Chondrocyte (in vitro differentiated cells): ENCODE results near the gene SPHK2. TPM values are rescaled to one million over a fixed set of nuclear protein-coding genes. Genes with fewer than 3 reads are reported as not detected.

Source experiments
- DNase-seq: peaks from one replicate; pipeline ENCODE4 v3.0.0; 2021; ENCODE audit warnings: mixed read lengths, low spot score
- H3K27ac Mint-ChIP-seq: one replicate; pipeline ENCODE4 v1.8.0; 2021; ENCODE audit warnings: mild to moderate bottlenecking, moderate library complexity, mixed read lengths; ENCODE audit not compliant: unreplicated experiment
- H3K27me3 Mint-ChIP-seq: 2 replicates; pipeline ENCODE4 v1.8.0; 2021; ENCODE audit warnings: low read depth, mixed read lengths
- H3K36me3 Mint-ChIP-seq: 2 replicates; pipeline ENCODE4 v1.8.0; 2021; ENCODE audit warnings: low read depth, mixed read lengths
- H3K4me1 Mint-ChIP-seq: 2 replicates; pipeline ENCODE4 v1.8.0; 2021; ENCODE audit warnings: low read depth, mild to moderate bottlenecking, mixed read lengths
- H3K4me3 Mint-ChIP-seq: one replicate; pipeline ENCODE4 v1.8.0; 2021; ENCODE audit warnings: mild to moderate bottlenecking, moderate library complexity, mixed read lengths; ENCODE audit not compliant: unreplicated experiment
- H3K9me3 Mint-ChIP-seq: 2 replicates; pipeline ENCODE4 v1.8.0; 2021; ENCODE audit warnings: low read depth, mixed read lengths
- total RNA-seq: library from RNA; stranded (reverse); gene quantifications from 3 replicates; pipeline ENCODE4 v1.2.1, GENCODE V29; 2021
- TF ChIP-seq, protein P1 (sequence below): fragments of 200-600 bp; sonication (generic); IDR thresholded peaks from 2 replicates; pipeline ENCODE4 v1.5.0; 2021; ENCODE audit warnings: antibody characterized with exemption, mild to moderate bottlenecking, moderate library complexity

SPHK2 gene
- total RNA-seq, 1 donor from 2014 or later: 18.6 TPM

DNA sequence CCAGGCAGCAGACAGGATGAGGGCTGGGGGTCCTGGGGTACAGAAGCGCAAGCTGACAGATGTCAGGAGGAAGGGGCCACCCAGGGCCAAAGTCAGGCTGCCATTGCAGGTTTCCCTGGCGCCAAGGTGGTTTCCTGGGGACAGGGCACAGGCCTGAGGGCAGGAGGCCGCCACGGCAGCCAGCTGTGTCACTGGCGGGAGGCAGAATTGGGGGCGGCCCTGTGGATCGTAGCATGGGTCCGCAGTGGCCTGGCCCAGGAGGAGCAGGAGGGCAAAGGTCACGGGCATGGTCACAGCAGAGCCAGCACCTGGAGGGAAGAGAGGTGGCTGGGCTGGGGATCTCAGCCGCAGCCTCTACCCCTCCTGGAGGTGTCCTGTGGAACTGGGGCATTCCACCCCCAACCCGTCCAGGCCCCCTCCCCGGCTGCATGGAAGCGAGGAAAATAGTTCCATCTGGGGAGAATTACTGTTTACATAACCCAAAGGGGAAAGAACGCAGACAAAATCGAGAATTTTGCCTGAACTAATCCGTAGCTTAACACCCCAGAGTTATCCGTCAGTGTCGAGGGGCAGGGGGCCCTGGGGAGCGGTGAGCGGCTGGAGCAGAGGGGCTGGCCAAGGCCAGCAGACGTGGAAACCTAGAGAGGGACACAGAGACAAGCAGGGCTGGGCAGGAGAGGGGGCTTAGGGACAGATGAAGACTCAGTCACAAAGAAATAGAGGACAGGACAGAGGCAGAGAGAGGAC is 51.6 kb downstream of the SPHK2 start:
- DNase-seq: no peak
- Mint-ChIP-seq H3K27me3 (no peaks in the 10 kb centered on the region), H3K36me3 (no peaks in the 10 kb centered on the region), H3K4me3 (no peak overlapping the region), H3K4me1 (peaks cover 7% of the 10 kb centered on the region), H3K27ac (no peak overlapping the region), H3K9me3 (no peaks in the 10 kb centered on the region)
- TF ChIP-seq, protein P1, sequence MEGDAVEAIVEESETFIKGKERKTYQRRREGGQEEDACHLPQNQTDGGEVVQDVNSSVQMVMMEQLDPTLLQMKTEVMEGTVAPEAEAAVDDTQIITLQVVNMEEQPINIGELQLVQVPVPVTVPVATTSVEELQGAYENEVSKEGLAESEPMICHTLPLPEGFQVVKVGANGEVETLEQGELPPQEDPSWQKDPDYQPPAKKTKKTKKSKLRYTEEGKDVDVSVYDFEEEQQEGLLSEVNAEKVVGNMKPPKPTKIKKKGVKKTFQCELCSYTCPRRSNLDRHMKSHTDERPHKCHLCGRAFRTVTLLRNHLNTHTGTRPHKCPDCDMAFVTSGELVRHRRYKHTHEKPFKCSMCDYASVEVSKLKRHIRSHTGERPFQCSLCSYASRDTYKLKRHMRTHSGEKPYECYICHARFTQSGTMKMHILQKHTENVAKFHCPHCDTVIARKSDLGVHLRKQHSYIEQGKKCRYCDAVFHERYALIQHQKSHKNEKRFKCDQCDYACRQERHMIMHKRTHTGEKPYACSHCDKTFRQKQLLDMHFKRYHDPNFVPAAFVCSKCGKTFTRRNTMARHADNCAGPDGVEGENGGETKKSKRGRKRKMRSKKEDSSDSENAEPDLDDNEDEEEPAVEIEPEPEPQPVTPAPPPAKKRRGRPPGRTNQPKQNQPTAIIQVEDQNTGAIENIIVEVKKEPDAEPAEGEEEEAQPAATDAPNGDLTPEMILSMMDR: no peak

DNA sequence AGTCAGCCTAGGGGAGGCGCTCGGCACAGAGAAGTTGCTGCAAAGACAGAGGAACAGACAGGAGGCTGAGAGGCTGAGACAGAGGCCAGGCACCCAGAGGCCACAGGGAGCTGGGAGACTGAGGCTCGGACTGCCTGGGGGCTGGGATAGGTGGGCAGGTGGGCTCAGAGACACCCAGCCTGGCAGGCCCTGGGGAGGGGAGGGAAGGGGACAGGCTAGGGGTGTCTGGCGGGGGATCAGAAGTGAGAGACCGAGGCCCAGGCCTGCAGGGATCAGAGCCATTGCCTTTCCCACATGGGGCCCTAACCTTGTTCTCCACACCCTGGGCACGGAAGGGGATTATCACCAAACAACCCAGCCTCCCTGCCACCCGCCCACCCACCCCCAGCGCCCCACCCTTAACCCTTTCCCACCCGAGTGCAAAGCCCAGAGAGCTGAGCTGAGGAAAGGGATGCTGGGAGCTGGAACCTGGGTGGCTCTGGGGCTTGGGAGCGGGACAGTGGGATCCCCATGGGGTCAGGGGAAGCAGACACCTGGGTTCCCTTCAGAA is 52.2 kb downstream of the SPHK2 start:
- no peaks in the 10 kb centered on the region for H3K36me3 Mint-ChIP-seq
- H3K9me3 Mint-ChIP-seq: no peaks in the 10 kb centered on the region
- TF ChIP-seq, protein P1: no peak
- no peak for DNase-seq
- H3K4me1 Mint-ChIP-seq: peaks cover 7% of the 10 kb centered on the region
- H3K27ac Mint-ChIP-seq: no peak overlapping the region
- no peaks in the 10 kb centered on the region for H3K27me3 Mint-ChIP-seq
- no peak overlapping the region for H3K4me3 Mint-ChIP-seq

DNA sequence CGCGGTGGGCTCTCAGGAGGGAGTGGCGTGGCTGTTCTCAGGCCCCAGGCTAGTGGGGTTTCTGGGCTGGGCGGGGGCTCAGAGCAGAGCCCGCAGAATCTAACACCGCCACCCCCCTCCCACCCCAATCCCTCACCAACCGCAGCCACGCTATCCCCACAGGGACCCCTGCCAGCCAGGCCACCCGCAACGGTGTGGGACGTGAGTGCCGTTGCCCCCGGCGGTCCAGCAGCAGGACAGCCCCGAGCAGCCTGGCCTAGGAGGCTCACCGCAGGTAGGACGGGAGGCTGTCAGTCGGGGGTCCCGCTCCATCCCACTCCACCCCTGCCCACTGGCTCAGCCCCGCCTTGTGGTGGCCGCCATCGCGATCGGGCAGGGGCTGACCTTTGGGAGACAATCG is 53.7 kb downstream of the SPHK2 start, which contains the start of gene NTN5:
TSS of gene NTN5 (minus strand) at position 24 of the 400 bp plus-strand sequence. CDS start 2,031 bp downstream, outside the sequence.
- no peaks in the 10 kb centered on the region for H3K36me3 Mint-ChIP-seq
- H3K27ac Mint-ChIP-seq: no peak within 1 kb of the TSS
- no peak within 1 kb of the TSS for H3K4me3 Mint-ChIP-seq
- H3K27me3 Mint-ChIP-seq: no peaks in the 10 kb centered on the region
- H3K9me3 Mint-ChIP-seq: no peaks in the 10 kb centered on the region
- H3K4me1 Mint-ChIP-seq: peaks cover 7% of the 10 kb centered on the region
- TF ChIP-seq, protein P1: no peak
- no peak for DNase-seq

DNA sequence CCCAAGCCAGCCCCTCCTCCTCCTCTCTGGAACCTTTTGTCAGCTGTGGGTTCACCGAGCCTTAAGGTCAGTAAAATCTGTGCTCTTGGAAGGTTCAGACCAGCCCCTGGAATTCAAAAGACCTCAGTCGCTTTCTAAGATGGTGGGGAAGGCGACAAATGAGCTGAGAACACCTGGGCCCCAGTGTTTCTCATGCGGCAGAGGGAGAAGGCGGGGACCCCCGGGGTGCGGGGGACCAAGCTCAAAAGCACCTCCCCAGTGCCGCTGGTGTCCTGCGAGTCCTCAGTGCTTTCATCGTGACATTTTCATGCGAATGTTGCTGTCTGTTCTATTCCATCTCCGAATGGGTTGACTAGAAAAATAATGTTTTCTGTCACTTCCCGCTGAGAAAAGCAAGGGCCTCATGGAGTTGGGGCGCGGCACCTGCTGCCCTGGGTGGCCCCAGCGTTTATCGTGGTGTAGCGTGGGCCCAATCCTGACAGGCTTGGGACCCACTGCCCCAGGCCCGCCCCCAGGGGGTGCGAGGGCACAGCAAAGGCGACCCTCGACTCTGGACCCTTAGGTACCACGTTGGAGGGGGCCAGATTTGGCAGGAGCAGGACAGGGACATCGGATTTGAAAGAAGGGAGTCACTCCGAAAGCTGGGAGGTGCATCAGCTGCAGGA is 54.3 kb downstream of the SPHK2 start:
- TF ChIP-seq, protein P1: no peak
- H3K4me3 Mint-ChIP-seq: no peak overlapping the region
- peaks cover 7% of the 10 kb centered on the region for H3K4me1 Mint-ChIP-seq
- no peaks in the 10 kb centered on the region for H3K9me3 Mint-ChIP-seq
- no peak overlapping the region for H3K27ac Mint-ChIP-seq
- no peaks in the 10 kb centered on the region for H3K27me3 Mint-ChIP-seq
- no peak for DNase-seq
- H3K36me3 Mint-ChIP-seq: no peaks in the 10 kb centered on the region

DNA sequence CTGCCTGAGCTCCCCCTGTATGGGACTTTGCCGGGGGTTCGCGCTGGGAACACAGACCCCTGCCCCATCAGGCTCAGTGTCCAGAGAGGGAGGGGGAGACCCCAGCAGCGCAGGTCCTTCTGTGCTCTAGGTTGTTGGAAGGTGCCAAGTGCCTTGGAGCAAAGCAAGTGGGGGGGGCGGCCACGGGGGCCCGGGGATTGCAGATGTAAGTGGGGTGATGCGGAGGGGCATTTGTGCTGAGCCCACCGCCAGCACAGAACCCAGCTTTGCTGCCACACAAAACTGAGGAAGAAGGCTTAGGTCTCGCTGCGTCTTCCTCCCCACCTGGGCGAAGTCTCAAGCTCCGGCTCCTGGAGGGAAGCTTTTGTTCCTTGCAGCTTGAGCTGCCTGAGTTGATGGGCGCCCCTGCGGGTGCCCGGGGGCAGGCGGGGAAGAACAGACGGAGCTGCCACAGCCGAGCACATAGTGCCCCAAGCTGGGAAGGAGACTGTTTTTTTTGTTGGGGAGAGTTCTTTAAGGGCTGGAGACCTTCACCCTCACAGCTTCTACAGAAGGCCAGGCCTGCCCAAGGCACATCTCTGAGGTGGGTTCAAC is 55.0 kb downstream of the SPHK2 start:
- Mint-ChIP-seq H3K9me3 (no peaks in the 10 kb centered on the region), H3K27ac (no peak overlapping the region), H3K27me3 (no peaks in the 10 kb centered on the region), H3K36me3 (no peaks in the 10 kb centered on the region), H3K4me1 (peaks cover 7% of the 10 kb centered on the region), H3K4me3 (no peak overlapping the region)
- TF ChIP-seq, protein P1: no peak
- no peak for DNase-seq
